CD4-positive, alpha-beta T cell treated with Interleukin-4 for 1 hour (primary cell): ENCODE measurements around the gene TRMT11.

Experiments
- DNase-seq, 2 donors: peaks; one replicate each; pipeline ENCODE4 v3.0.0-alpha.2; 2020 to 2022

TRMT11 gene

DNA sequence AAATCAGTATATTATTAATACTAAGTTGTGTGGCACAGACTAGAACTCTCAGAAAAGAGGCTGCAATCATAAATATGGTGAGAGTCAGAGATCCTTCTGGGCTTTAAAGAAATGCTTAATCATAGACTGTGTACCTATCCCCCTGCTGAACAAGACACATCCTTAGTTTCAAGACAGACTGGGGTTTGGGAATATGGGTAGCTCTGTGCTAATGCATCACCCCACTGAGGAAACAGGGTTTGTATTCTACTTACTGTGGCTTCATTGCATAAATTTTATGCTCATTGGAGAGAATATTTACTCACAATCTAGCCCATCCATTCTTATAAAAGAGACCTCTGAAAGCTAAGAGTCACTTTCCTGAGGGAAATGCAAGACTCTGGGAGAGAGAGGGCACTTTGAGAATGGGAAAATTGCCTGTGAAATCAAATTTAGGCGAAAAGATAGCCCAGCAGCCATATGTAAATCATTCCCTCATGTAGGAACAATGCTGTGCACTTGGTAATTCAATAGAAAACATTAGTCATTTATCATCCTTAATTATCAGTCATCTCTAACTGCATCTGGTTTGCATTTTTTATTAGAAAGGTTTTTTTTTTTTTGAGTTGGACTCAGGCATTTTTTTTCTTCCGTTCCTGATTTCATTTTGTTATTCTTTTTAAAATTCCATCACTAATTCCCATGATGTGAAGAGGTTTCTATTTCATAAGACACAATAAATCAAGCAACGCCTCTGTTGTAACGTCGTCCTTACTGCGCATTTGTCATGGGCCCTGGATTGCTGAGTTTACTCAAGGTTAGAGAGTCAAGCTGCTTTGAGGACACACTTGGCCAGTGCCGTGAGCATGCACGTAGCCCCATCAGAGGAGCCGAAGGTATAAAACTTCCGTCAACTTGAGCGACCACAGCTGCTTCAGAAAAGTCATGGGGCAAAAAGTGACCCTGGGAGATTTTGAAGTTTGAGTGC lies 91.8 kb downstream of the TRMT11 start:
- no peak for DNase-seq

DNA sequence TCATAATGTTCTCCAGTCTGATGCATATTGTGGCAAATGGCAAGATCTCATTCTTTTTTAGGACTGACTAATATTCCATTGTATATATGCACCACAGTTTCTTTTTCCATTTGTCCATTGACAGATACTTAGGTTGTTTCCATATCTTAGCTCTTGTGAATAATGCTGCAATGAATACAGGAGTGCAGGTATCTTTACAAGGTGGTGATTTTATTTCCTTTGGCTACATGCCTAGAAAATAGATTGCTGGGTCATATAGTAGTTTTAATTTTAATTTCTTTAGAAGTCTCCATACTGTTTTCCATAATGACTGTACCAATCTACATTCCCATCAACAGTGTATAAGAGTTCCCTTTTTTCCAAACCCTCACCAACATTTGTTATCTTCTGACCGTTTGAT lies 97.5 kb downstream of the TRMT11 start:
- DNase-seq: no peak

DNA sequence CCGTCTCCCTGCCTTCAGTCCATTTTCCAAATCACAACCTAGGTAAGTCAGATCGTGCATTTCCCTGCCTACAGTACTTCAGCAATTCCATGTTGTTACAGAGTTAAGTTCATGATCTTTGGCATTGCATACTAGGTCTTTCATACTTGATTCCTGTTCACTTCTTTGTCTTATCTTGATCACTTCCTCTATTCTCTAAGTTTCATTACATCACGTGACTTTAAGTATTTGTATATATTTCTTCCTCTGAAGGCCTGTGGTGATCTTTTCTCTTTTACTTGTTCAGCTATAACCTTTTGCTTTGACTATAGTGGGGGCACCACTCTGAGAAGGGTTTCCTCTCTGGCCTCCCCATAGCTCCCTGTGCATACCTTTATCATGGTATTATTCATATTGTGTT lies 100.2 kb downstream of the TRMT11 start:
- no peak for DNase-seq
